HG03064 (cell line): ENCODE measurements around the gene GNGT2.
"Not testable (repeated sequence)": the region's sequence is repeated elsewhere in the genome, so short reads cannot be mapped to it uniquely, and the experiment has no call there.

Experiments
- ATAC-seq: cut with Tn5 transposase; IDR thresholded peaks from one replicate; pipeline ENCODE4 v1.9.1; 2021; ENCODE audit warnings: low read depth; ENCODE audit not compliant: unreplicated experiment

GNGT2 gene

DNA sequence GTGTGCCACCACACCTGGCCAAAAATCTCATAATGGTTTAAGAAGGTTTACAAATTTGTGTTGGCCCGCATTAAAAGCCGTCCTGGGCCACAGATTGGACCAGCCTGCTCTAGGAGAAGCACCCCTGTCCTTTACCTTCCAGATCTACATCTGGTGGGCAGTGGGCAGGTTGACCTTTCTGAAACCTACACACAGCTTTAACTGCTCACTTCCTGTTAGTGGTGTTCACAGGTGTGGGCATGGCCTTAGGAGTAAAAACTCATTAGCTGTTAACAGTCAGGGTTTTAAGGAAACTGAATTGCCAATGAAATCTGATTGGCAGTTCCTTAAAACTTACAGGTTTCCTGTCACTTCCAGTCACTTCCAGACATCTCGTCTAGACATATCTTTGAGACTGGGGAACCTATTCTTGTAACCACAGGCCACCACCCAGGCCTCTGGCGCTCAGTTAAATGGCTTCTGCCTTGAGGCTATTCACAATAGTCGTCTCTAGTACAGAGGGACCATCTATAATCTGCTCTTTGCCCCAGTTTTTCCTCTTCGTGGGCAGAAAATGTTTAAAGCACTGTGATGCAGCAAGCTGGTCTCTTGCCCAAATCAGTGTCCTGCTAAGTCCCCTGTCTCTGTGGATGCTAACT lies 29.3 kb downstream of the GNGT2 start:
- ATAC-seq, result no peak

GRCh38 chr17:49180303-49180702 lies 30.1 kb downstream of the GNGT2 start:
- no peak for ATAC-seq

DNA sequence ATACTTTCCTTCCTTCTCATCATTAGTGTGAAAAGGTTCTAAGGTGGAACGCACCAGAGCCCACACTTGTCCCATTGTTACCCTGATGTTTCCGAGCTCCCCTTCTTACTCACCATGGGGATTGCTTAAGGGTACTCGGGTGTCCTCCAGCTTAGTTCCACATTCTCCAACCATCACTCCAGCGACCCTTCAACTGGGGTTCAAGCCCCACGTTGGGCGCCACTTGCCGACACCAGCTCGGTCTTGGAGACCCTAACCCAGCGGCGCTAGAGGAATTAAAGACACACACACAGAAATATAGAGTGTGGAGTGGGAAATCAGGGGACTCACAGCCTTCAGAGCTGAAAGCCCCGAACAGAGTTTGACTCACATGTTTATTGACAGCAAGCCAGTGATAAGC lies 34.4 kb downstream of the GNGT2 start:
- not testable (repeated sequence) for ATAC-seq

DNA sequence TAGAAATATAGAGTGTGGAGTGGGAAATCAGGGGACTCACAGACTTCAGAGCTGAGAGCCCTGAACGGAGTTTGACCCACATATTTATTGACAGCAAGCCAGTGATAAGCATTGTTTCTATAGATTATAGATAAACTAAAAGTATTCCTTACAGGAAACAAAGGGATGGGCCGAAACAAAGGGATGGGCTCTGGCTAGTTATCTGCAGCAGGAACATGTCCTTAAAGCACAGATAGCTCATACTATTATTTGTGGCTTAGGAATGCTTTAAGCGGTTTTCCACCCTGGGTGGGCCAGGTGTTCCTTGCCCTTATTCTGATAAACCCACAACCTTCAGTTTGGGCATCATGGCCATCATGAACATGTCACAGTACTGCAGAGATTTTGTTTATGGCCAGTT lies 39.7 kb downstream of the GNGT2 start:
- not testable (repeated sequence) for ATAC-seq

DNA sequence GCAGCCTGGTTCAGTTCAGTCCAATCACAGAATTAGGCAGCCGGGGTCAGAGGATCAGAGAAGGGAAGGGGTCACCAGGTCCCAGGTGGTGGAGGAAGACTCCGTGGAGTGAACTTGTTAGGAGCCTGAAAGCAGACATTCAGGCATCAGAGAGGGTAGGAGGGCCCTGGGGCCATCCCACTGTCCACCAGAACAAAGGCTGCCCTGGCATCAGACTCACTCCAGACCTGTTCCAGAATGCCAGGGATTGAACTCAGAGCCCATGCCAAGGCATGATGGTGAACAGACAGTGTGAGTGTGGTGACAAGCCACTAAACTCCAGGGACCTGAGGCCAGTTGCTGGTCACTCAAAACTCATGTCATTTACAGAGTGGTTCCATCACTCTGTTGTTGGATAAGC lies 40.2 kb downstream of the GNGT2 start:
- no peak for ATAC-seq

DNA sequence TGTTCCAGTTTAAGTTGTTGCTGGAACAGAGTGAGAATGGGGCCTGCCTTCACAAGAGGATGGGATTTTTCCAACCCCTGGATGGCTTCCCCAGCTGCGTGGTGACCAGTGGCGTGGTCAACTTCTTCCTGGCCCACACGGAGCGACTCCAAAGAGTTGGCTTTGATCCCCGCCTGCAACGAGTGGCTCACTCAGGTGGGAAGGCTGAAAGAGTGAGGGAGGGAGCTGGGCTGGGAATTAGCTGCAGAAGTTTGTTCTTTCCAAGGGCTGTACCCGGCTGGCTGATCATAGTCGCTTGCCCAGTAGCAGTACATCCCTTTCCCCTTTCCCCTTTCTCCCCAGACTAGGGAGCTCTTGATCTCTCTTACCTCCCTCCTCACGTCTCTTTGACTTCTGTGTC lies 41.7 kb downstream of the GNGT2 start:
- ATAC-seq, result no peak

- ATAC-seq, result no peak
These were observed 45.2 kb downstream of the GNGT2 start for GRCh38 chr17:49165143-49165542.

DNA sequence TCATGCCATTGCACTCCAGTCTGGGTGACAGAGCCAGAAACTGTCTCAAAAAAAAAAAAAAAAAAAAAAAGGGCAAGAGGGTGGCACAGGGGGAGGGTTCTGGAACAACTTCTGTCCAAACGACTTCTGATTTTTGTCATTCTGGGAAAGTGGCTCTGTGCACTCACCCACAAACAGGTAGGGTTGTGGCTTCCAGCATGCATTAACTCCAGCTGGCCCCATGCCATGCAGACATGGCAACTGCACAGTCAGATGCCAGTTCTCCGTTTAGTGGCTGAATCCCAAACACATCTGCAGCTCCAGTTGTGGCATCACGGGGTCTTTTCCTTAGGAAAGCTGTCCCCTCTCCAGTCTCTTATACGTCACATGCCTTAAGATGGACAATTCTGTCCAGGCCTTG lies 47.5 kb downstream of the GNGT2 start:
- ATAC-seq, result no peak

DNA sequence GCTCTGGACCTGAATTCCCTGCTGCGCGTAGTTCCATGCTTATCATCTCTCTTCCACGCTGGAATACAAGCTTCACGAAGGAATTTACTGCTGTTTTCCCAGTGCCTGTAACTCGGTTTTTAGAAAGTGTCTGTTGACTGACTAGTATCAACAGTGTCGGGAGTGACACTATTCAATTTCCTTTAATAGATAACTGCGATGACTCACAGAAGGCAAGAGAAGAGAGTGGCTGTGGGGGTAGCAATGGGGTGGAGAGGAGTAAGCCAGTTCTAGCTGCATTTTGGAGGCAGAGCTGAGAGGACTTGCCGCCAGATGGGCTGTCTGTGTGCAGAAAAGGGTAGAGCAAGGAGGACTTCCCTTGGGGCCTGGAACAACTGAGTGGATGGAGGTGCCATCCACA lies 52.6 kb downstream of the GNGT2 start:
- ATAC-seq, result no peak

- ATAC-seq, result no peak
These were observed 54.1 kb downstream of the GNGT2 start for GRCh38 chr17:49156256-49156655.
